ENCODE measurements around the gene KCND2.

- TF ChIP-seq CTCF (IDR thresholded peaks at IDR 0.05; ENCODE audit: low read depth, low read length), result no peak
- TF ChIP-seq POLR2A (IDR thresholded peaks at IDR 0.05; ENCODE audit: extremely low read depth, insufficient read length), result no peak
- TF ChIP-seq, protein P1, sequence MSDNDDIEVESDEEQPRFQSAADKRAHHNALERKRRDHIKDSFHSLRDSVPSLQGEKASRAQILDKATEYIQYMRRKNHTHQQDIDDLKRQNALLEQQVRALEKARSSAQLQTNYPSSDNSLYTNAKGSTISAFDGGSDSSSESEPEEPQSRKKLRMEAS (IDR thresholded peaks at IDR 0.05; ENCODE audit: low read depth, low read length), result no peak
- TF ChIP-seq MYC (IDR thresholded peaks at IDR 0.05; ENCODE audit: low read depth, low read length), result no peak
These were observed 294.2 kb downstream of the KCND2 start for GRCh38 chr7:120567204-120567603.

Data from NB4 (cell line).